GM19397 (cell line): ENCODE data around the gene HOXC9.

Experiments
- ATAC-seq: cut with Tn5 transposase; IDR thresholded peaks from one replicate; pipeline ENCODE4 v1.9.1; 2021; ENCODE audit warnings: mild to moderate bottlenecking, moderate library complexity; ENCODE audit not compliant: unreplicated experiment

The HOXC9 gene

GRCh38 chr12:54025499-54026405 lies 25.8 kb downstream of the HOXC9 start:
- no peak for ATAC-seq

DNA sequence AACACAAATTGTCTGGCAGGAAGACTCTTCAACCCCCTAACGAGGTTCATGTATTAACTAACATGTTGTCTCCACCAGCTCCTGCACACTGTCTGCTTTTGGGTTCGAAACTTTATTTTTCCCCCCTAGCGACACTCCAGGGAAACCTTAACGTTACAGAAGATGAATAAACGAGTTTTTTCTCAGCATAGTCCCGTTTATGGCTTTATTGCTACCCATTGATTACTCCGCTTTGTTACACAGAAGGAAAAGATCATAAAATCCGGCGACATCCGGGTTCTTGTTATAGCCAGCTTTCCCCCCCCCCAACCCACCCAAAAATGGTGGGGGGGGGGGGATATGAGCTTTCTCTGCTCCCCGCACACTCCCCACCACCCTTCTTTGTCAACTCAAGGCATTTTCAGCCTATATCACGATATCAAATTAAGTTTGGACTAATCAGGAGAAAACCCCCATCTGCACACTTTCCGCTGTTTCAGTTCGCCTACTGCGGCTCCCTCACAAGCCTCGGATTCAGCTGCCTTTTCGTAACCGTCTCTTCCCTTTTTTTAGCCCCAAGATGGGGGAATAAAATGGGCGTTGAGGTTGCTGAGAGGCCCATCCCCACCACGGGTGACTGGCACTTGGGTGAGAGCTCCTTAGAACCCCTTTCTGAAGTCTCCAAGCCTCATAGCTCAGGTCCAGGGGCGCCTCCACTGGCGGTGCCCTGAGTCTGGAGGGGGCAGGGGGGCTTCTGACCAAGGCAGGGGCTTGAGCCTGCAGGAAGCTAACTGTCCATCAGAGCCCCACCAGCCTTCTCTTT lies 26.9 kb downstream of the HOXC9 start:
- no peak for ATAC-seq

DNA sequence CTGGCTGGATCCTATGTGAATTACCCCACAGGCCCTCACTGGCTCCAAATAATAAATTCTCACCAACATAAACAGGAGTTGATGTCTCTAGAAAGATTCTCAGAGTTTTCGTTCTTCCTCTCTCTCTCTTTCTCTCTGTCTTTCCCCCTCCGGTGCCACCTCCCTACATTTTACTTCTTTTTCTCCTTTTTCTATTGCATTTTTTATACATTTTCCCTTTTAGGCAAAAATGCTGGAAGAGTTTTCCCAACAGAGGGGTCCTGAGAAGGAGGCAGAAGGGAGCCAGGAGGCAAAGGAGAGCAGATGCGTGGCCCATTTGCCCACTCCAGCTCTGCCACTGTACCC lies 27.5 kb downstream of the HOXC9 start:
- ATAC-seq: no peak

GRCh38 chr12:54028314-54029201 lies 28.6 kb downstream of the HOXC9 start, which contains the start of gene HOXC6:
Gene HOXC6, plus strand, starts transcription at chr12:54028440. Its CDS starts 82 bp downstream, at chr12:54028522.
- no peak for ATAC-seq

DNA sequence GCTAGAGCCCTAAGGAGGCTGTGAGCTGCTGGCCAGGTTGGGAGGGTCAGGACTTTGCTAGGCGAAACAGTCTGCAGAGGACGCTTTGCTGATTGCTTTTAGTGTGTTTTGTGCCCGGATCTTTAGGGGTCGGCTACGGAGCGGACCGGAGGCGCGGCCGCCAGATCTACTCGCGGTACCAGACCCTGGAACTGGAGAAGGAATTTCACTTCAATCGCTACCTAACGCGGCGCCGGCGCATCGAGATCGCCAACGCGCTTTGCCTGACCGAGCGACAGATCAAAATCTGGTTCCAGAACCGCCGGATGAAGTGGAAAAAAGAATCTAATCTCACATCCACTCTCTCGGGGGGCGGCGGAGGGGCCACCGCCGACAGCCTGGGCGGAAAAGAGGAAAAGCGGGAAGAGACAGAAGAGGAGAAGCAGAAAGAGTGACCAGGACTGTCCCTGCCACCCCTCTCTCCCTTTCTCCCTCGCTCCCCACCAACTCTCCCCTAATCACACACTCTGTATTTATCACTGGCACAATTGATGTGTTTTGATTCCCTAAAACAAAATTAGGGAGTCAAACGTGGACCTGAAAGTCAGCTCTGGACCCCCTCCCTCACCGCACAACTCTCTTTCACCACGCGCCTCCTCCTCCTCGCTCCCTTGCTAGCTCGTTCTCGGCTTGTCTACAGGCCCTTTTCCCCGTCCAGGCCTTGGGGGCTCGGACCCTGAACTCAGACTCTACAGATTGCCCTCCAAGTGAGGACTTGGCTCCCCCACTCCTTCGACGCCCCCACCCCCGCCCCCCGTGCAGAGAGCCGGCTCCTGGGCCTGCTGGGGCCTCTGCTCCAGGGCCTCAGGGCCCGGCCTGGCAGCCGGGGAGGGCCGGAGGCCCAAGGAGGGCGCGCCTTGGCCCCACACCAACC lies 29.8 kb downstream of the HOXC9 start:
- ATAC-seq: no peak

GRCh38 chr12:54030442-54030801 lies 30.5 kb downstream of the HOXC9 start:
- no peak for ATAC-seq

GRCh38 chr12:54030889-54031471 lies 31.0 kb downstream of the HOXC9 start:
- no peak for ATAC-seq

DNA sequence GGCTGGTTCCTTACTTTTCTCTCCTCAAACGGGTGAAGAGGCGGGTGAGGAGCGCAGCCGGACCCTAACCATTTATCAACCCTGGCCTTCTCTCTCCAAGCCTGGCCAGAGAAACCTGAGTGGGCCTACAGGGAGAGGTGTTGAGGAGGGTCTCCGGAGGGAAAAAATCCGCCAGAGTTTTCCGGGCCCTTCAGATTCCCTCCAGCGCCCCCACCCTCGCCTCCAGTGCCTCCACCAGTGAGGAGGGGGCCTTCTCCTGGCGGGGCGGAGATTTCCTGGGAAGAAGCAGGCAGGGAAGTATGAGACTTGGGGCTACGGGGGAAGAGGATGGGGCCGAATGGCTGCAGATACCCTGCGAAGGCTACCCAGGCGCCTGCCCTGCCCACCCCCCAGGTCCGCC lies 31.5 kb downstream of the HOXC9 start:
- no peak for ATAC-seq

DNA sequence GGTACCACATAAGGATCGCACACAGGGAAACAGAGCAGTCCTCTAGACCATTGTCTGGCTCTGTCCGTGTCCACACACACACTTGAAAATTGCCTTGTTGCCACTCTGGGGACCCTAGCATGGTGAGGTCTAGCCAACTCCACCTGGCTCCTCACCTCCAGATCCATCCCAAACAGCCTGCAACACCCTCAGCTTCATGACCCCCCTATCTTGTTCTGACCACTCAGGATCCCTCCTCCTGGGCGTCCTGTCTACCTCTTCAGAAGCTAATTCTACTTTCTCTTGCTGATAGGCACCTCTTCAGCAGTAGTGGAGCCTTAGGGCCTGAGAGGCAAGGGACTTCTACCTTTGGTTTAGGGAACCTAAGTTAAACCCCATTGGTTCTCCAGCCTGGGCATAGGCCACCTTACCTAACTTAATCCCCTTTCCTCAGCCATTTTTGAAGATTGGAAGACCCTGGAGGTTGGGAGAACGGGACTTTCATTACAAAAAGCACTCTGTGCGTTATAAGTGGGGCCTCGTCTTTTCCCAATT lies 32.2 kb downstream of the HOXC9 start:
- no peak for ATAC-seq

- ATAC-seq: no peak
Observed at GRCh38 chr12:54032627-54033100, 32.7 kb downstream of the HOXC9 start, which contains the start of gene HOXC5. Gene HOXC5, plus strand, starts transcription at chr12:54033050. Its CDS starts 73 bp downstream, at chr12:54033123.

DNA sequence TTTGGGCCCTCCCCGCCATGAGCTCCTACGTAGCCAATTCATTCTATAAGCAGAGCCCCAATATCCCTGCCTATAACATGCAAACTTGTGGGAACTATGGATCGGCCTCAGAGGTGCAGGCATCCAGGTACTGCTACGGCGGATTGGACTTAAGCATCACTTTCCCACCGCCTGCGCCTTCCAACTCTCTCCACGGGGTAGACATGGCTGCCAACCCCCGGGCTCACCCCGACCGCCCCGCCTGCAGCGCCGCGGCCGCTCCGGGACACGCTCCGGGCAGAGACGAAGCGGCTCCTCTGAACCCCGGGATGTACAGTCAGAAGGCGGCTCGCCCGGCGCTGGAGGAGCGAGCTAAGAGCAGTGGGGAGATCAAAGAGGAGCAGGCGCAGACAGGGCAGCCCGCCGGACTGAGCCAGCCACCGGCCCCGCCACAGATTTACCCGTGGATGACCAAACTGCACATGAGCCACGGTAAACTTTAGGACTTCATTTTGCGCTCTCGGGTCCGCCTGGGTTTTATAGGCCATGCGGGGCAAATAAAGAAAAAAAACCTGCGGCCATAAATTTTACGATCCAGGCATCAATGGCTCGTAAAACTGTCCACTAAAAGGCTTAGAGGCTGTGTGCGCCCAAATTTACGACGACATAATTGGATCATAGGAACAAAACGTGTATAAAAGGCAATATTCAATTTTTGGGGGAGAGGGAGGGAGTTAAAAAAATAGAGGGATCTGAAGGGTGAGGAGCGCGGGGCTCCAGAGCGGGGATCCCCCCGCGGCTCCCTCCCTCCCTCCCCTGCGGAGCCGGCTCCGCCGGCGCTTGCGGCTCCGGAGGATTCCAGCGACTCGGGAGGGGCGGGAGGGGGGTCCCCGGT lies 33.4 kb downstream of the HOXC9 start:
- ATAC-seq: no peak

GRCh38 chr12:54033980-54034784 lies 34.2 kb downstream of the HOXC9 start:
- ATAC-seq: no peak

- no peak for ATAC-seq
Observed at GRCh38 chr12:54034785-54035310, 34.9 kb downstream of the HOXC9 start.

DNA sequence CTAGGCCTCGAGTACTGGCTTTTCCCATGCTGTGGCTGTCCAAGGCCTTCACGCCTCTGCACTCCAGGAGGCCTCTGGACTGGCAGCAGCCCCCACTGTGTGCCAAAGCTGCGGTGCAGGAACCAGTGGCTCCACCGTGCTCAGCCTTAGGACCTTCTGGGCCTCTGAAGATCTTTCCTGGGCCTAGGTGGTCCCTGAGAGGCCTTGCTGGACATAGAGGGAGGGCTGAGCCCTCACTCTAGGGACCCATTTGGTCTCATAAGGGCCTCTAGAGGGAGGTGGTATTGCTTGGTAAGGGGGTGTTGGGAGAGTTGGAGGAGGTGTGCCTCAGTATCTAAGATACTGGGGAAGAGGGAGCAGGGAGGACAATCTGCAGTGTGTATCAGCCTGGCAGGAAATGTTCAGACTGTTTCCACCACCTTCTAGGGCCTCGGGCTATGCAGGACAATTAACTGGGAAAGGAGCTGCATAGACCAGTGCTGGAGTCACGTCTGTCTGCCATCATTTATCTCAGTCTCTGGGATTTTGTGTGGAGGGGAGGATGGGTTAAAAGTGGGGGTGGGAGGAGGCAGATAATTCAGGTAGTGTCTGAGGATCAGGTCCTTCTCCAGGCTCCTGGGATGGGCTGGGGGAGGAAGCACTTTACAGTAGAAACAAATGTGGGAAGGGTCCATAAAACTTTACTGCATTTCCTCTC lies 35.8 kb downstream of the HOXC9 start:
- no peak for ATAC-seq

GRCh38 chr12:54036620-54037359 lies 36.8 kb downstream of the HOXC9 start:
- no peak for ATAC-seq
